NT2/D1 (cell line): Measurements from ENCODE around the gene ARMCX4.

Experiments used
- YY1 ChIP-seq: IDR thresholded peaks from 2 replicates; pipeline ENCODE4 v1.6.1; 2011; ENCODE audit not compliant: insufficient read length, insufficient read depth
- ZNF274 ChIP-seq: IDR thresholded peaks from 2 replicates; pipeline ENCODE4 v1.6.1; 2011; ENCODE audit warnings: mild to moderate bottlenecking, low read depth, low read length

DNA sequence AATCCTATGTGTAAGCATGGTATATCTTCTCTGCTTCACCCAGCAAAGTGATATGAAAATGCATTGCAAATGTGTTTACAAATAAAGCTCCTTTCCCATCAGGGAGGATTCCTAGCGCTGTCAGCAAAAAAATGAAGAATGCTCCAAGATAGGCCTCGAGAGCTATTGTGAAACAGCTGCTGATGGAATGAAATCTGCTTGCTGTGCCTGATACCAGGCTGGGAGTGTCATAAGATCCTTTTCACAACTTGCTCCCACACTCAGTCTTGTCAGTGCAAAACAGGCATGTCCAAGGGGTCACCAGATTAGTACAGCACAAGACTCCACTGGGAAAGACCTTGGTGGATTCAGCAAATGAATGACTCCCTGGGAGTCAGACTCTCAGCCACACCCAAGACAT is 43.2 kb upstream of the ARMCX4 start:
- TF ChIP-seq YY1 (no peak), ZNF274 (no peak)
